HepG2 (cell line): Measurements from ENCODE around the gene HSP90AB1. TPM values are rescaled to one million over a fixed set of nuclear protein-coding genes. Genes with fewer than 3 reads are reported as not detected.

ENCODE experiments used
- CCDC6 ChIP-seq: sonication (generic); formaldehyde crosslinking; IDR thresholded peaks from 2 replicates; pipeline ENCODE4 v1.8.1; 2022; ENCODE audit warnings: mild to moderate bottlenecking, missing genetic modification reagents, moderate library complexity
- DR1 ChIP-seq: sonication (generic); formaldehyde crosslinking; IDR thresholded peaks from 2 replicates; pipeline ENCODE4 v1.8.0; 2021; ENCODE audit warnings: mild to moderate bottlenecking, missing genetic modification reagents, inconsistent platforms
- EED ChIP-seq: sonication (generic); formaldehyde crosslinking; IDR thresholded peaks from 2 replicates; pipeline ENCODE4 v1.5.0; 2020; ENCODE audit warnings: mild to moderate bottlenecking, missing genetic modification reagents
- GMEB2 ChIP-seq: IDR thresholded peaks from 2 replicates; pipeline ENCODE4 v1.6.1; 2016; ENCODE audit warnings: missing biosample characterization, missing genetic modification reagents, low read depth
- KAT7 ChIP-seq: IDR thresholded peaks from 2 replicates; pipeline ENCODE4 v1.6.1; 2018; ENCODE audit warnings: borderline replicate concordance, missing compliant biosample characterization
- KLF15 ChIP-seq: sonication (generic); formaldehyde crosslinking; IDR thresholded peaks from 2 replicates; pipeline ENCODE4 v1.8.1; 2023; ENCODE audit warnings: borderline replicate concordance, mild to moderate bottlenecking, inconsistent platforms, missing genetic modification reagents, mixed read lengths
- KLF9 ChIP-seq: IDR thresholded peaks from 2 replicates; pipeline ENCODE4 v1.6.1; 2016; ENCODE audit warnings: low read depth
- LRRFIP1 ChIP-seq: sonication (generic); formaldehyde crosslinking; conservative IDR thresholded peaks from 2 replicates; pipeline ENCODE4 v1.4.0; 2020; ENCODE audit warnings: missing genetic modification reagents
- MED1 ChIP-seq: sonication (generic); formaldehyde crosslinking; IDR thresholded peaks from 2 replicates; pipeline ENCODE4 v1.4.0; 2020; ENCODE audit warnings: missing genetic modification reagents
- ONECUT2 ChIP-seq: sonication (generic); formaldehyde crosslinking; IDR thresholded peaks from 2 replicates; pipeline ENCODE4 v1.4.0; 2020; ENCODE audit warnings: missing genetic modification reagents
- POLR2A ChIP-seq, 2 experiments: IDR thresholded peaks; 2 replicates each; pipeline ENCODE4 v1.6.1; 2011; ENCODE audit warnings: low read depth in 2 of 2, low read length in 2 of 2, mild to moderate bottlenecking in 1 of 2, moderate library complexity in 1 of 2; ENCODE audit not compliant: insufficient read depth in 1 of 2
- SRY ChIP-seq: sonication (generic); formaldehyde crosslinking; IDR thresholded peaks from 2 replicates; pipeline ENCODE4 v1.8.0; 2022; ENCODE audit warnings: mild to moderate bottlenecking, missing genetic modification reagents
- TAF1 ChIP-seq: sonication (generic); formaldehyde crosslinking; IDR thresholded peaks from 2 replicates; pipeline ENCODE4 v1.4.0; 2020; ENCODE audit warnings: missing genetic modification reagents
- ZBTB20 ChIP-seq: sonication (generic); formaldehyde crosslinking; IDR thresholded peaks from 2 replicates; pipeline ENCODE4 v1.8.1; 2023; ENCODE audit warnings: missing genetic modification reagents, low read depth, mild to moderate bottlenecking, borderline replicate concordance
- ZC3H13 ChIP-seq: sonication (generic); formaldehyde crosslinking; IDR thresholded peaks from 2 replicates; pipeline ENCODE4 v1.8.1; 2023; ENCODE audit warnings: mild to moderate bottlenecking, missing genetic modification reagents, moderate library complexity
- ZFP41 ChIP-seq: sonication (generic); formaldehyde crosslinking; IDR thresholded peaks from 2 replicates; pipeline ENCODE4 v1.4.0; 2020; ENCODE audit warnings: mild to moderate bottlenecking, missing genetic modification reagents, borderline replicate concordance
- ZNF513 ChIP-seq: sonication (generic); formaldehyde crosslinking; conservative IDR thresholded peaks from 2 replicates; pipeline ENCODE4 v1.5.0; 2020; ENCODE audit warnings: missing genetic modification reagents
- ZNF567 ChIP-seq: sonication (generic); formaldehyde crosslinking; IDR thresholded peaks from 2 replicates; pipeline ENCODE4 v1.8.1; 2023; ENCODE audit warnings: mild to moderate bottlenecking, missing genetic modification reagents, borderline replicate concordance
- ZNF598 ChIP-seq: sonication (generic); formaldehyde crosslinking; IDR thresholded peaks from 2 replicates; pipeline ENCODE4 v1.5.1; 2020; ENCODE audit warnings: mild to moderate bottlenecking, missing genetic modification reagents, borderline replicate concordance
- ZZZ3 ChIP-seq: sonication (generic); formaldehyde crosslinking; IDR thresholded peaks from 2 replicates; pipeline ENCODE4 v1.4.0; 2020; ENCODE audit warnings: missing genetic modification reagents, mild to moderate bottlenecking, borderline replicate concordance
- polyA plus RNA-seq, 8 experiments: library from polyadenylated mRNA; depleted of rRNA in 3 of 8; stranded (reverse) in 7 of 8; unstranded in 1 of 8; fragments of >200 nt; fragmentation: Illumina TruSeq in 4 of 8; extraction: Trizol in 4 of 8; gene quantifications; 2 replicates each; pipeline versions ENCODE4 v1.2.1 to v1.2.3, GENCODE V29; 2011 to 2016; ENCODE audit warnings: low read depth in 4 of 8, missing spikeins in 1 of 8, mixed read lengths in 1 of 8; ENCODE audit not compliant: insufficient read depth in 1 of 8
- total RNA-seq, 5 experiments: library from RNA; depleted of rRNA; stranded (reverse); fragments of >200 nt; fragmentation: Illumina TruSeq; extraction: Trizol; gene quantifications; 2 replicates each; pipeline ENCODE4 v1.2.3, GENCODE V29; 2016; ENCODE audit warnings: low read depth in 1 of 5
- TF ChIP-seq, protein P1 (sequence below): IDR thresholded peaks from 2 replicates; pipeline ENCODE4 v1.6.1; 2016; ENCODE audit warnings: low read depth, borderline replicate concordance
- TF ChIP-seq, protein P2 (sequence below): sonication (generic); formaldehyde crosslinking; conservative IDR thresholded peaks from 2 replicates; pipeline ENCODE4 v1.8.0; 2022; ENCODE audit warnings: mild to moderate bottlenecking, moderate library complexity, missing genetic modification reagents

Gene HSP90AB1
- total and polyA plus RNA-seq, 2 of the 13 experiments (the other 11 are each of a cell fraction or from before 2014, with no cell fraction given), result 1,325 to 1,472 TPM

DNA sequence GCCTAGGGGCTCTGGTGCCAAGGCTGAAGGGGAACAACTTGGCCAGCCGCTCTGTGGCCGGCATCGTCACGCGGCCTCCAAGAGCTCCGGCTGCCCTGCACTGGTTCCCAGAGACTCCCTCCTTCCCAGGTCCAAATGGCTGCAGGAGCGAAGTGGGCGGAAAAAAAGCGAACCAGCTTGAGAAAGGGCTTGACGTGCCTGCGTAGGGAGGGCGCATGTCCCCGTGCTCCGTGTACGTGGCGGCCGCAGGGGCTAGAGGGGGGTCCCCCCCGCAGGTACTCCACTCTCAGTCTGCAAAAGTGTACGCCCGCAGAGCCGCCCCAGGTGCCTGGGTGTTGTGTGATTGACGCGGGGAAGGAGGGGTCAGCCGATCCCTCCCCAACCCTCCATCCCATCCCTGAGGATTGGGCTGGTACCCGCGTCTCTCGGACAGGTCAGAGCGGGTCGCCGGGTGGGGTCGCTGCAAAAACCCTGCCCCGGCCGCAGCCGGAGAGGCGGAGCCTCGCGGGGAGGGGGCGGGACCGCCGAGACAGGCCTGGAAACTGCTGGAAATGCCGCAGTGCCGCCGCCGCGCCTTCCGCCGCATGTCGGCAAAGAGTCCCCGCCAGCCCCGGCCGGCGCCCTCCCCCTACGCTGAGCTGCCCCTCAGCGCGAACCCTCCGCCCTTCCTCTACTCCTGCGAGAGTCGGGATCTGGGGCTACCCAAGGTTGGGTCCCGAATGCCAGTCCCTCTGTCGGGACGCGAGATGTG lies 814 bp upstream of the HSP90AB1 start (continued):
- TF ChIP-seq LRRFIP1 (CRISPR knock-in tag) (no peak), GMEB2 (CRISPR knock-in tag) (peak; percentile 68; the same call in 1 of the 2 replicates), ZNF513 (CRISPR knock-in tag) (no peak), MED1 (CRISPR knock-in tag) (peak; percentile 72; the same call in 1 of the 2 replicates), ZBTB20 (CRISPR knock-in tag) (peak; percentile 93), SRY (CRISPR knock-in tag) (no peak; the same call in 1 of the 2 replicates), TAF1 (CRISPR knock-in tag) (peak; percentile 56; the same call in 1 of the 2 replicates), ZZZ3 (CRISPR knock-in tag) (no peak; the same call in 1 of the 2 replicates), KLF15 (CRISPR knock-in tag) (peak; percentile 17), CCDC6 (CRISPR knock-in tag) (peak; percentile 91), ZNF567 (CRISPR knock-in tag) (no peak; the same call in 1 of the 2 replicates), KAT7 (CRISPR knock-in tag) (peak; percentile 82; the same call in 1 of the 2 replicates), ZFP41 (CRISPR knock-in tag) (peak; percentile 16; the same call in 1 of the 2 replicates), POLR2A (IDR thresholded peaks at IDR 0.05; ENCODE audit: insufficient read depth in 1 of 2, low read depth in 2 of 2, low read length in 2 of 2) (peak in 1 of 2 experiments; percentile 37; a peak in 1 of 4 replicates), DR1 (no peak), KLF9 (peak; percentile 87; the same call in 1 of the 2 replicates), ZNF598 (CRISPR knock-in tag) (0 out of 2 replicates have a peak, but pooled peaks have one; percentile 56), EED (CRISPR knock-in tag) (peak; percentile 7; the same call in 1 of the 2 replicates), ZC3H13 (CRISPR knock-in tag) (peak; percentile 87), ONECUT2 (CRISPR knock-in tag) (peak; percentile 41; the same call in 1 of the 2 replicates)
- TF ChIP-seq, protein P1, sequence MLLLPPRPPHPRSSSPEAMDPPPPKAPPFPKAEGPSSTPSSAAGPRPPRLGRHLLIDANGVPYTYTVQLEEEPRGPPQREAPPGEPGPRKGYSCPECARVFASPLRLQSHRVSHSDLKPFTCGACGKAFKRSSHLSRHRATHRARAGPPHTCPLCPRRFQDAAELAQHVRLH (CRISPR knock-in tag), result no peak; the same call in 1 of the 2 replicates
- TF ChIP-seq, protein P2, sequence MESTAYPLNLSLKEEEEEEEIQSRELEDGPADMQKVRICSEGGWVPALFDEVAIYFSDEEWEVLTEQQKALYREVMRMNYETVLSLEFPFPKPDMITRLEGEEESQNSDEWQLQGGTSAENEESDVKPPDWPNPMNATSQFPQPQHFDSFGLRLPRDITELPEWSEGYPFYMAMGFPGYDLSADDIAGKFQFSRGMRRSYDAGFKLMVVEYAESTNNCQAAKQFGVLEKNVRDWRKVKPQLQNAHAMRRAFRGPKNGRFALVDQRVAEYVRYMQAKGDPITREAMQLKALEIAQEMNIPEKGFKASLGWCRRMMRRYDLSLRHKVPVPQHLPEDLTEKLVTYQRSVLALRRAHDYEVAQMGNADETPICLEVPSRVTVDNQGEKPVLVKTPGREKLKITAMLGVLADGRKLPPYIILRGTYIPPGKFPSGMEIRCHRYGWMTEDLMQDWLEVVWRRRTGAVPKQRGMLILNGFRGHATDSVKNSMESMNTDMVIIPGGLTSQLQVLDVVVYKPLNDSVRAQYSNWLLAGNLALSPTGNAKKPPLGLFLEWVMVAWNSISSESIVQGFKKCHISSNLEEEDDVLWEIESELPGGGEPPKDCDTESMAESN (CRISPR knock-in tag), result peak; percentile 82
